ENCODE data around the gene FAM174B.
A peak's percentile ranks its signal among the peaks of the same experiment; 100 is the strongest.

The FAM174B gene

GRCh38 chr15:92636908-92637481 is 18.6 kb downstream of the FAM174B start:
- no peak for DNase-seq (ENCODE audit: low spot score in 2 of 2)
- no peak overlapping the region for H3K4me3 Mint-ChIP-seq
- no peaks in the 10 kb centered on the region for H3K36me3 Mint-ChIP-seq
- H3K4me1 Mint-ChIP-seq = peaks cover 5% of the 10 kb centered on the region
- H3K9me3 Mint-ChIP-seq = no peaks in the 10 kb centered on the region
- no peak for ATAC-seq
- H3K27ac Mint-ChIP-seq = no peak overlapping the region

- ATAC-seq (no peak), DNase-seq (ENCODE audit: low spot score in 2 of 2) (no peak)
- Mint-ChIP-seq H3K4me1 (peaks cover 5% of the 10 kb centered on the region), H3K4me3 (no peak overlapping the region), H3K36me3 (no peaks in the 10 kb centered on the region), H3K9me3 (no peaks in the 10 kb centered on the region), H3K27ac (no peak overlapping the region)
Measured at GRCh38 chr15:92636401-92636907, 19.1 kb downstream of the FAM174B start.

GRCh38 chr15:92634671-92635201 is 20.8 kb downstream of the FAM174B start:
- Mint-ChIP-seq H3K4me1 (peaks cover 11% of the 10 kb centered on the region), H3K4me3 (no peak overlapping the region), H3K27ac (no peak overlapping the region), H3K9me3 (no peaks in the 10 kb centered on the region), H3K36me3 (no peaks in the 10 kb centered on the region)
- DNase-seq (ENCODE audit: low spot score in 2 of 2) (no peak), ATAC-seq (no peak)

- Mint-ChIP-seq H3K4me3 (no peak overlapping the region), H3K36me3 (no peaks in the 10 kb centered on the region), H3K27ac (no peak overlapping the region), H3K4me1 (peaks cover 11% of the 10 kb centered on the region), H3K9me3 (no peaks in the 10 kb centered on the region)
- DNase-seq (ENCODE audit: low spot score in 2 of 2) (no peak), ATAC-seq (no peak)
Measured at GRCh38 chr15:92634060-92634459, 21.5 kb downstream of the FAM174B start.

- Mint-ChIP-seq H3K9me3 (no peaks in the 10 kb centered on the region), H3K4me1 (peaks cover 11% of the 10 kb centered on the region), H3K36me3 (no peaks in the 10 kb centered on the region), H3K27ac (no peak overlapping the region), H3K4me3 (no peak overlapping the region)
- no peak for DNase-seq (ENCODE audit: low spot score in 2 of 2)
- no peak for ATAC-seq
Measured at GRCh38 chr15:92633418-92633817, 22.2 kb downstream of the FAM174B start.

GRCh38 chr15:92633001-92633400 is 22.6 kb downstream of the FAM174B start:
- ATAC-seq (no peak), DNase-seq (ENCODE audit: low spot score in 2 of 2) (no peak)
- Mint-ChIP-seq H3K4me1 (peaks cover 11% of the 10 kb centered on the region), H3K4me3 (no peak overlapping the region), H3K9me3 (no peaks in the 10 kb centered on the region), H3K27ac (no peak overlapping the region), H3K36me3 (no peaks in the 10 kb centered on the region)

- no peak for DNase-seq (ENCODE audit: low spot score in 2 of 2)
- H3K4me3 Mint-ChIP-seq = no peak overlapping the region
- peaks cover 7% of the 10 kb centered on the region for H3K4me1 Mint-ChIP-seq
- H3K9me3 Mint-ChIP-seq = no peaks in the 10 kb centered on the region
- H3K27ac Mint-ChIP-seq = no peak overlapping the region
- ATAC-seq = no peak
- H3K36me3 Mint-ChIP-seq = no peaks in the 10 kb centered on the region
Measured at GRCh38 chr15:92631721-92632120, 23.9 kb downstream of the FAM174B start.

- no peak for DNase-seq (ENCODE audit: low spot score in 2 of 2)
- Mint-ChIP-seq H3K36me3 (no peaks in the 10 kb centered on the region), H3K4me3 (no peak overlapping the region), H3K9me3 (no peaks in the 10 kb centered on the region), H3K27ac (no peak overlapping the region), H3K4me1 (peaks cover 16% of the 10 kb centered on the region)
- ATAC-seq = no peak
Measured at GRCh38 chr15:92629975-92630626, 25.5 kb downstream of the FAM174B start.

GRCh38 chr15:92629276-92629974 is 26.1 kb downstream of the FAM174B start:
- H3K36me3 Mint-ChIP-seq = no peaks in the 10 kb centered on the region
- no peak overlapping the region for H3K4me3 Mint-ChIP-seq
- H3K4me1 Mint-ChIP-seq = peaks cover 20% of the 10 kb centered on the region
- DNase-seq (ENCODE audit: low spot score in 2 of 2) (no peak), ATAC-seq (peak; percentile 27)
- no peak overlapping the region for H3K27ac Mint-ChIP-seq
- H3K9me3 Mint-ChIP-seq = no peaks in the 10 kb centered on the region

- ATAC-seq (no peak), DNase-seq (ENCODE audit: low spot score in 2 of 2) (no peak)
- Mint-ChIP-seq H3K9me3 (no peaks in the 10 kb centered on the region), H3K27ac (no peak overlapping the region), H3K36me3 (no peaks in the 10 kb centered on the region), H3K4me3 (no peak overlapping the region), H3K4me1 (peaks cover 20% of the 10 kb centered on the region)
Measured at GRCh38 chr15:92627014-92627413, 28.6 kb downstream of the FAM174B start.

- Mint-ChIP-seq H3K4me1 (peaks cover 20% of the 10 kb centered on the region), H3K9me3 (no peaks in the 10 kb centered on the region), H3K27ac (peak overlapping the region; percentile 82), H3K36me3 (no peaks in the 10 kb centered on the region), H3K4me3 (peak overlapping the region; percentile 14)
- DNase-seq (ENCODE audit: low spot score in 2 of 2) (no peak), ATAC-seq (peak; percentile 96)
Measured at GRCh38 chr15:92625251-92625980, 30.2 kb downstream of the FAM174B start.

- Mint-ChIP-seq H3K36me3 (no peaks in the 10 kb centered on the region), H3K27ac (no peak overlapping the region), H3K9me3 (no peaks in the 10 kb centered on the region), H3K4me1 (peaks cover 13% of the 10 kb centered on the region), H3K4me3 (no peak overlapping the region)
- ATAC-seq (no peak), DNase-seq (ENCODE audit: low spot score in 2 of 2) (no peak)
Measured at GRCh38 chr15:92624401-92624991, 31.1 kb downstream of the FAM174B start.

GRCh38 chr15:92623435-92623834 is 32.1 kb downstream of the FAM174B start:
- no peaks in the 10 kb centered on the region for H3K36me3 Mint-ChIP-seq
- ATAC-seq (no peak), DNase-seq (ENCODE audit: low spot score in 2 of 2) (no peak)
- no peaks in the 10 kb centered on the region for H3K9me3 Mint-ChIP-seq
- no peak overlapping the region for H3K4me3 Mint-ChIP-seq
- H3K27ac Mint-ChIP-seq = peak overlapping the region; percentile 8
- H3K4me1 Mint-ChIP-seq = peaks cover 13% of the 10 kb centered on the region

- H3K4me3 Mint-ChIP-seq = no peak overlapping the region
- DNase-seq (ENCODE audit: low spot score in 2 of 2) = no peak
- H3K27ac Mint-ChIP-seq = peak overlapping the region; percentile 8
- no peaks in the 10 kb centered on the region for H3K9me3 Mint-ChIP-seq
- no peaks in the 10 kb centered on the region for H3K36me3 Mint-ChIP-seq
- peaks cover 13% of the 10 kb centered on the region for H3K4me1 Mint-ChIP-seq
- no peak for ATAC-seq
Measured at GRCh38 chr15:92621972-92622533, 33.5 kb downstream of the FAM174B start.

- DNase-seq (ENCODE audit: low spot score in 2 of 2) (no peak), ATAC-seq (no peak)
- no peak overlapping the region for H3K4me3 Mint-ChIP-seq
- H3K4me1 Mint-ChIP-seq = peaks cover 13% of the 10 kb centered on the region
- no peaks in the 10 kb centered on the region for H3K36me3 Mint-ChIP-seq
- H3K9me3 Mint-ChIP-seq = no peaks in the 10 kb centered on the region
- no peak overlapping the region for H3K27ac Mint-ChIP-seq
Measured at GRCh38 chr15:92620991-92621390, 34.6 kb downstream of the FAM174B start.

All from stimulated activated effector memory CD8-positive, alpha-beta T cell treated with anti-CD3 and anti-CD28 coated beads, Interleukin-12 subunit alpha, Interleukin-12 subunit beta, amount 100 ng/mL, for 72 hours (primary cell).